ENCODE measurements around the gene SORBS2. TPM values are rescaled to one million over a fixed set of nuclear protein-coding genes. Genes with fewer than 3 reads are reported as not detected.
A peak's percentile ranks its signal among the peaks of the same experiment; 100 is the strongest.

Gene SORBS2
- total RNA-seq, 1 experiment from 2014 or later: 9.7 TPM

- H3K27me3 Mint-ChIP-seq (ENCODE audit: low read depth): peaks cover 19% of the 10 kb centered on the region
- no peak overlapping the region for H3K27ac ChIP-seq (ENCODE audit: insufficient read length, low read depth, low read length)
- no peak overlapping the region for H2BK5ac ChIP-seq (ENCODE audit: insufficient read length, low read length)
- no peaks in the 10 kb centered on the region for H3K9me3 ChIP-seq (ENCODE audit: control insufficient read depth, low read depth, low read length)
- no peak overlapping the region for H3K4me3 Mint-ChIP-seq
- no peaks in the 10 kb centered on the region for H4K20me1 ChIP-seq (ENCODE audit: control insufficient read depth, insufficient read depth, insufficient read length)
- no peak overlapping the region for H2BK20ac ChIP-seq (ENCODE audit: low read depth, low read length, poor library complexity, severe bottlenecking)
- no peak overlapping the region for H4K91ac ChIP-seq (ENCODE audit: insufficient read length, low read depth, low read length)
- H3T11ph ChIP-seq (ENCODE audit: low read length): no peak overlapping the region
- no peak overlapping the region for H2BK120ac ChIP-seq (ENCODE audit: low read depth, low read length, poor library complexity, severe bottlenecking)
- H2BK12ac ChIP-seq (ENCODE audit: insufficient read length, low read depth, low read length): no peak overlapping the region
- no peaks in the 10 kb centered on the region for H3K79me1 ChIP-seq (ENCODE audit: insufficient read depth, low read depth, low read length, poor library complexity, severe bottlenecking)
- no peak overlapping the region for H3K23ac ChIP-seq (ENCODE audit: insufficient read length, low read depth, low read length)
- no peak overlapping the region for H2AK5ac ChIP-seq (ENCODE audit: insufficient read length, low read length)
- H3K18ac ChIP-seq (ENCODE audit: insufficient read length, low read depth, low read length): no peak overlapping the region
- H4K8ac ChIP-seq (replicated peaks; ENCODE audit: insufficient read length, low read depth, low read length): no peak overlapping the region
- 0 out of 2 replicates have a peak, but pooled peaks cover 3% of the 10 kb centered on the region for H3K4me1 ChIP-seq (ENCODE audit: insufficient read depth, low read length)
- peak overlapping the region; percentile 33 for H2AFZ ChIP-seq (ENCODE audit: low read length)
- no peak overlapping the region for H4K5ac ChIP-seq (ENCODE audit: insufficient read length, low read depth, low read length)
- H3K9ac ChIP-seq (ENCODE audit: extremely low read depth, insufficient read length, low read length): no peak overlapping the region
- TF ChIP-seq, protein P1, sequence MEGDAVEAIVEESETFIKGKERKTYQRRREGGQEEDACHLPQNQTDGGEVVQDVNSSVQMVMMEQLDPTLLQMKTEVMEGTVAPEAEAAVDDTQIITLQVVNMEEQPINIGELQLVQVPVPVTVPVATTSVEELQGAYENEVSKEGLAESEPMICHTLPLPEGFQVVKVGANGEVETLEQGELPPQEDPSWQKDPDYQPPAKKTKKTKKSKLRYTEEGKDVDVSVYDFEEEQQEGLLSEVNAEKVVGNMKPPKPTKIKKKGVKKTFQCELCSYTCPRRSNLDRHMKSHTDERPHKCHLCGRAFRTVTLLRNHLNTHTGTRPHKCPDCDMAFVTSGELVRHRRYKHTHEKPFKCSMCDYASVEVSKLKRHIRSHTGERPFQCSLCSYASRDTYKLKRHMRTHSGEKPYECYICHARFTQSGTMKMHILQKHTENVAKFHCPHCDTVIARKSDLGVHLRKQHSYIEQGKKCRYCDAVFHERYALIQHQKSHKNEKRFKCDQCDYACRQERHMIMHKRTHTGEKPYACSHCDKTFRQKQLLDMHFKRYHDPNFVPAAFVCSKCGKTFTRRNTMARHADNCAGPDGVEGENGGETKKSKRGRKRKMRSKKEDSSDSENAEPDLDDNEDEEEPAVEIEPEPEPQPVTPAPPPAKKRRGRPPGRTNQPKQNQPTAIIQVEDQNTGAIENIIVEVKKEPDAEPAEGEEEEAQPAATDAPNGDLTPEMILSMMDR (conservative IDR thresholded peaks at IDR 0.05): no peak
- H3K36me3 Mint-ChIP-seq (ENCODE audit: insufficient read depth in 1 of 3, low read depth in 3 of 3): no peaks in the 10 kb centered on the region; a peak in 1 of 7 replicates
- no peaks in the 10 kb centered on the region for H3K27me3 ChIP-seq (ENCODE audit: insufficient read depth, low read length)
- no peak overlapping the region for H3K14ac ChIP-seq (ENCODE audit: insufficient read depth, low read length)
- H3K23me2 ChIP-seq (ENCODE audit: insufficient read length, low read depth, low read length, poor library complexity, severe bottlenecking): peaks cover 3% of the 10 kb centered on the region
- H3K56ac ChIP-seq (ENCODE audit: insufficient read length, low read depth, low read length): no peak overlapping the region
- no peak overlapping the region for H3K4me2 ChIP-seq (ENCODE audit: insufficient read depth, insufficient read length, low read length)
- H3K79me2 ChIP-seq (ENCODE audit: insufficient read depth, low read length): no peaks in the 10 kb centered on the region
- DNase-seq: no peak
- no peak overlapping the region for H2BK15ac ChIP-seq (ENCODE audit: low read depth, low read length)
- peaks cover 47 to 54% of the 10 kb centered on the region in 2 experiments for H3K4me1 Mint-ChIP-seq
- H3K27ac Mint-ChIP-seq: 0 out of 7 replicates have a peak overlapping the region, but pooled peaks of 1 of the 3 experiments have one; percentile 29
- H3K4ac ChIP-seq (ENCODE audit: low read depth, low read length): no peak overlapping the region
- WGBS (ENCODE audit: extremely low coverage, insufficient read length, low lambda C conversion rate): no CpG with 5 or more reads among the region's 4 CpGs
- no peaks in the 10 kb centered on the region; a peak in 1 of 5 replicates for H3K9me3 Mint-ChIP-seq
These were observed 220.3 kb downstream of the SORBS2 start for GRCh38 chr4:185591679-185592141.
